Right lobe of liver (tissue), 6 donors: ENCODE data around the gene ALPI. TPM values are rescaled to one million over a fixed set of nuclear protein-coding genes. Genes with fewer than 3 reads are reported as not detected.

Experiments used
- ATAC-seq, 4 donors: fragments of 200-7000 bp; cut with Tn5 transposase; one replicate each; pipeline ENCODE4 v1.9.1; 2020; ENCODE audit warnings: mild to moderate bottlenecking in 4 of 4, moderate library complexity in 4 of 4
- DNase-seq, 3 donors: peaks; one replicate each; pipeline ENCODE4 v3.0.0-alpha.2; 2020
- H3K27ac ChIP-seq, 3 donors: fragments of 200-600 bp; one replicate each; pipeline ENCODE4 v1.8.0; 2022
- H3K27me3 ChIP-seq, 2 donors: fragments of 200-600 bp; one replicate each; pipeline ENCODE4 v1.8.0; 2022
- H3K36me3 ChIP-seq, 4 donors: fragments of 200-600 bp; sonication (generic) in 1 of 4; one replicate each; pipeline versions ENCODE4 v1.5.1 to v1.8.0; 2017 to 2022; ENCODE audit warnings: control low read depth in 1 of 4
- H3K4me1 ChIP-seq, 4 donors: fragments of 200-600 bp; sonication (generic) in 1 of 4; one replicate each; pipeline versions ENCODE4 v1.5.1 to v1.8.0; 2017 to 2022; ENCODE audit warnings: control low read depth in 1 of 4
- H3K4me3 ChIP-seq, 3 donors: fragments of 200-600 bp; one replicate each; pipeline ENCODE4 v1.8.0; 2022
- H3K9me3 ChIP-seq, 4 donors: fragments of 200-600 bp; sonication (generic) in 1 of 4; one replicate each; pipeline versions ENCODE4 v1.5.1 to v1.8.0; 2017 to 2022; ENCODE audit warnings: control low read depth in 1 of 4
- CTCF ChIP-seq, 4 donors: fragments of 200-600 bp in 3 of 4; fragments of 450-650 bp in 1 of 4; IDR thresholded peaks; one replicate each; pipeline versions ENCODE4 v1.5.1 to v1.8.0; 2016 to 2022; ENCODE audit warnings: antibody characterized with exemption in 4 of 4, mild to moderate bottlenecking in 2 of 4
- POLR2A ChIP-seq: fragments of 450-650 bp; IDR thresholded peaks from one replicate; pipeline ENCODE4 v1.6.1; 2017; ENCODE audit warnings: antibody characterized with exemption, mild to moderate bottlenecking
- WGBS: methylation state at CpG from one replicate; pipeline ENCODE4 v1.1.6; 2018; ENCODE audit warnings: low coverage, low lambda C conversion rate; ENCODE audit not compliant: insufficient coverage; ENCODE audit errors: missing lambda C conversion rate; 5-methylcytosine and 5-hydroxymethylcytosine counted together
- intact Hi-C, 2 donors: fragments of 100-400 bp; cut with DNase I; formaldehyde crosslinking; loops; one replicate each; pipeline versions ENCODE4 v1.11.2 to v1.14.1; 2022
- total RNA-seq, 6 experiments: library from RNA; depleted of rRNA in 2 of 6; stranded (reverse); fragments of >200 nt in 2 of 6; fragmentation: NEBNext Ultra II Directional in 3 of 6; extraction: Animal tissue kit (Norgen Biotek cat#: 25700) in 3 of 6; gene quantifications; one replicate each; pipeline versions ENCODE4 v1.1.0 to v1.2.4, GENCODE V29; 2016 to 2023
- donor health status: DM: no; HTN: yes; CAD: no.
- donor health status: DM: no; HTN: no; CAD: no.
- donor health status: DM: no; HTN: no; CAD: no.
- donor health status: DM: no; HTN: yes; CAD: no.
- donor health status: DM: no; HTN: yes; CAD: no.

The ALPI gene
- total RNA-seq, 6 experiments from 2014 or later, result 0.19 to 0.25 TPM; not detected in 4

- Histone ChIP-seq H3K36me3 (no peaks in the 10 kb centered on the region), H3K9me3 (no peaks in the 10 kb centered on the region), H3K27me3 (no peaks in the 10 kb centered on the region), H3K27ac (no peak overlapping the region), H3K4me3 (no peak overlapping the region), H3K4me1 (peaks cover 0 to 8% (median 0%) of the 10 kb centered on the region in 4 donors)
- TF ChIP-seq POLR2A, result no peak
- no peak for TF ChIP-seq CTCF (IDR thresholded peaks at IDR 0.05)
- DNase-seq (no peak), ATAC-seq (no peak)
- WGBS, result 34% methylated on average over 14 of the region's 16 CpGs
- intact Hi-C loops, result no loop called here
These were observed 47.9 kb downstream of the ALPI start for GRCh38 chr2:232503809-232504323.

- no peaks in the 10 kb centered on the region for H3K36me3 ChIP-seq
- H3K9me3 ChIP-seq, result no peaks in the 10 kb centered on the region
- H3K27me3 ChIP-seq, result no peaks in the 10 kb centered on the region
- DNase-seq (no peak), ATAC-seq (no peak)
- no peak overlapping the region for H3K27ac ChIP-seq
- TF ChIP-seq POLR2A, result no peak
- no peak for TF ChIP-seq CTCF (IDR thresholded peaks at IDR 0.05)
- 100% methylated on average over 1 of the region's 2 CpGs for WGBS
- H3K4me1 ChIP-seq, result peaks cover 0 to 8% (median 0%) of the 10 kb centered on the region in 4 donors
- H3K4me3 ChIP-seq, result no peak overlapping the region
- intact Hi-C loops, result no loop called here
These were observed 48.5 kb downstream of the ALPI start for GRCh38 chr2:232504438-232504837.

- H3K4me1 ChIP-seq, result peaks cover 0 to 8% (median 0%) of the 10 kb centered on the region in 4 donors
- H3K36me3 ChIP-seq, result no peaks in the 10 kb centered on the region
- no peak for ATAC-seq
- H3K4me3 ChIP-seq, result no peak overlapping the region
- no peaks in the 10 kb centered on the region for H3K27me3 ChIP-seq
- intact Hi-C loops, result no loop called here
- no peak for DNase-seq
- no peak for TF ChIP-seq POLR2A
- TF ChIP-seq CTCF (IDR thresholded peaks at IDR 0.05), result no peak
- no peak overlapping the region for H3K27ac ChIP-seq
- no peaks in the 10 kb centered on the region for H3K9me3 ChIP-seq
- 41% methylated on average over 7 of the region's 10 CpGs for WGBS
These were observed 49.9 kb downstream of the ALPI start for GRCh38 chr2:232505856-232506255.

- WGBS, result no CpG with 5 or more reads among the region's 4 CpGs
- intact Hi-C loops, result no loop called here
- ATAC-seq, result no peak
- no peak for DNase-seq
- no peak overlapping the region for H3K4me3 ChIP-seq
- H3K36me3 ChIP-seq, result no peaks in the 10 kb centered on the region
- TF ChIP-seq POLR2A (no peak), CTCF (IDR thresholded peaks at IDR 0.05) (no peak)
- peaks cover 0 to 8% (median 0%) of the 10 kb centered on the region in 4 donors for H3K4me1 ChIP-seq
- H3K9me3 ChIP-seq, result no peaks in the 10 kb centered on the region
- H3K27me3 ChIP-seq, result no peaks in the 10 kb centered on the region
- H3K27ac ChIP-seq, result no peak overlapping the region
These were observed 50.8 kb downstream of the ALPI start for GRCh38 chr2:232506709-232507108.

- WGBS, result 100% methylated on average over 1 of the region's 7 CpGs
- H3K4me3 ChIP-seq, result no peak overlapping the region
- intact Hi-C loops, result no loop called here
- no peak overlapping the region for H3K27ac ChIP-seq
- TF ChIP-seq CTCF (IDR thresholded peaks at IDR 0.05) (no peak), POLR2A (no peak)
- no peaks in the 10 kb centered on the region for H3K27me3 ChIP-seq
- ATAC-seq (no peak), DNase-seq (no peak)
- H3K36me3 ChIP-seq, result no peaks in the 10 kb centered on the region
- no peaks in the 10 kb centered on the region for H3K9me3 ChIP-seq
- peaks cover 0 to 3% (median 0%) of the 10 kb centered on the region in 4 donors for H3K4me1 ChIP-seq
These were observed 52.3 kb downstream of the ALPI start for GRCh38 chr2:232508251-232508650.
